Nephron progenitor cell (in vitro differentiated cells): ENCODE data around the gene SLC23A3.

ENCODE experiments used
- DNase-seq: peaks from one replicate; pipeline ENCODE4 v3.0.0; 2021
- H3K27ac Mint-ChIP-seq: 2 replicates; pipeline ENCODE4 v1.8.0; 2021; ENCODE audit warnings: mild to moderate bottlenecking, moderate library complexity, mixed read lengths
- H3K27me3 Mint-ChIP-seq: 2 replicates; pipeline ENCODE4 v1.8.0; 2021; ENCODE audit warnings: mild to moderate bottlenecking, low read depth, mixed read lengths; ENCODE audit not compliant: poor library complexity
- H3K36me3 Mint-ChIP-seq: 2 replicates; pipeline ENCODE4 v1.8.0; 2021; ENCODE audit warnings: low read depth, mixed read lengths
- H3K4me1 Mint-ChIP-seq: 2 replicates; pipeline ENCODE4 v1.8.0; 2021; ENCODE audit warnings: mixed read lengths
- H3K4me3 Mint-ChIP-seq: 2 replicates; pipeline ENCODE4 v1.8.0; 2021; ENCODE audit warnings: mild to moderate bottlenecking, moderate library complexity, mixed read lengths
- H3K9me3 Mint-ChIP-seq: 2 replicates; pipeline ENCODE4 v1.8.0; 2021; ENCODE audit warnings: mild to moderate bottlenecking, moderate library complexity, mixed read lengths
- CTCF ChIP-seq: fragments of 200-600 bp; sonication (generic); IDR thresholded peaks from 2 replicates; pipeline ENCODE4 v1.5.0; 2021; ENCODE audit warnings: antibody characterized with exemption

The SLC23A3 gene

DNA sequence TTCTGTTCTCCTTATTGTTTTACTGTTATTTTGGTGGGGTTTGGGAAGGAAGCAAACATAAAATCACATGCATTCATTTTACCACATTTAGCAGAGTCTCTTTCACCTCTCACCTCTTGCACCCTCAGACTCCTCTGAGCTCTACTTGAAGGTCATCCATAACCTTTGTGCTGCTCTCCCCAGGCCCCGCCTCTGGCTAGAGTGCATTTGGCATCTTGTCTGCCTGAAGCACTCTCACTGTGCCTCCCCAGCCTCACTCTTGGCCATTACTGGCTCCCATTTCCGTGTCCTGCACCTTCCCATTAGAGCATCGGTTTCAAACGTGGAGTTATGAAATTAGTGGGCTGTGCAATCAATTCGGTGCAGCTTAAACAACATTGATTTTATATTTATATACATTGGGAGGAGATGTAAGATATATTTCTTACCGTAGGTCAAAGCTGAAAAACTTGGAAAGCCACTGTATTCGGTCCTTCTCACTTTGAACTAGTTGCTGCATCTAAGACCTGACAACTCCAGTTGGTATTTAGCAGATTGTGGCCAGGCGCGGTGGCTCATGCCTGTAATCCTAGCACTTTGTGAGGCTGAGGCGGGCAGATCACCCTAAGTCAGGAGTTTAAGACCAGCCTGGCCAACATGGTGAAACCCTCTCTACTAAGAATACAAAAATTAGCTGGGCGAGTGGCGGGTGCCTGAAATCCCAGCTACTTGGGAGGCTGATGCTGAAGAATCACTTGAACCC is 29.8 kb upstream of the SLC23A3 start:
- Mint-ChIP-seq H3K4me3 (no peak overlapping the region), H3K9me3 (peaks cover 28% of the 10 kb centered on the region), H3K27me3 (peaks cover 8% of the 10 kb centered on the region), H3K4me1 (peaks cover 17% of the 10 kb centered on the region), H3K36me3 (peaks cover 5% of the 10 kb centered on the region), H3K27ac (peak overlapping the region; percentile 20)
- no peak for TF ChIP-seq CTCF
- DNase-seq, result no peak

- H3K27ac Mint-ChIP-seq, result peak overlapping the region; percentile 20
- H3K4me1 Mint-ChIP-seq, result peaks cover 17% of the 10 kb centered on the region
- no peak overlapping the region for H3K4me3 Mint-ChIP-seq
- no peak for TF ChIP-seq CTCF
- DNase-seq, result no peak
- peaks cover 8% of the 10 kb centered on the region for H3K27me3 Mint-ChIP-seq
- peaks cover 5% of the 10 kb centered on the region for H3K36me3 Mint-ChIP-seq
- peaks cover 25% of the 10 kb centered on the region for H3K9me3 Mint-ChIP-seq
Observed at GRCh38 chr2:219198974-219199373, 29.1 kb upstream of the SLC23A3 start.

- Mint-ChIP-seq H3K36me3 (peaks cover 5% of the 10 kb centered on the region), H3K27ac (no peak overlapping the region), H3K9me3 (peaks cover 13% of the 10 kb centered on the region), H3K4me1 (peaks cover 17% of the 10 kb centered on the region), H3K27me3 (peaks cover 8% of the 10 kb centered on the region), H3K4me3 (no peak overlapping the region)
- TF ChIP-seq CTCF, result no peak
- no peak for DNase-seq
Observed at GRCh38 chr2:219197388-219197787, 27.6 kb upstream of the SLC23A3 start.

DNA sequence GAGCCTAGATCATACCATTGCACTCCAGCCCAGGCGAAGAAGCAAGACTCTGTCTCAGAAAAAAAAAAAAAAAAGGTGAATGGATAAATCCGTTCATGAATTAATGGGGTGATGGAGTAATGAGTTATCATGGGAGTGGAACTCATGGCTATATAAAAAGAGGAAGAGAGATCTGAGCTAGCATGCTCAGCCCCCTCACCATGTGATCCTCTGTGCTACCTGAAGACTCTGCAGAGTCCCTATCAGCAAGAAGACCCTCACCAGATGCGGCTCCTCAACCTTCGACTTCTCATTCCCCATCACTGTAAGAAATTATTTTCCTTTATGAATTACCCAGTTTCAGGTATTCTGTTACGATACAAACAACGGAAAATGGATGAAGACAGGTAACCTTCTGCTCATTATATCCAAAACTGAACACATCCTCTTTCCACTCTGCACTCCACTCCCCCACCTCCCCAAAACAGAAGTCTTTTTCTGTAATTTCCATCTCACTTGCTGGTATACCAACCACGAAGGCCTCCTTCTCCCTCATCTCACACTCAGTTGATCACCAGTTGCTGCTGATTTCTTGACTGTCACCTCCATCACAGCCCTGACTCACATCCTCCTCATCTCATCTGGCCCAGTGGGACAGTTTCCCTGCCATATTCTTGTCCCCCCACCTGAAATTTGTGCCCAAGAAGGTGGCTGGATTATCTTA is 17.1 kb upstream of the SLC23A3 start:
- no peaks in the 10 kb centered on the region for H3K9me3 Mint-ChIP-seq
- peak overlapping the region; percentile 21 for H3K27ac Mint-ChIP-seq
- peaks cover 8% of the 10 kb centered on the region for H3K27me3 Mint-ChIP-seq
- DNase-seq, result no peak
- H3K4me1 Mint-ChIP-seq, result no peaks in the 10 kb centered on the region
- peaks cover 21% of the 10 kb centered on the region for H3K36me3 Mint-ChIP-seq
- TF ChIP-seq CTCF, result no peak
- no peak overlapping the region for H3K4me3 Mint-ChIP-seq

DNA sequence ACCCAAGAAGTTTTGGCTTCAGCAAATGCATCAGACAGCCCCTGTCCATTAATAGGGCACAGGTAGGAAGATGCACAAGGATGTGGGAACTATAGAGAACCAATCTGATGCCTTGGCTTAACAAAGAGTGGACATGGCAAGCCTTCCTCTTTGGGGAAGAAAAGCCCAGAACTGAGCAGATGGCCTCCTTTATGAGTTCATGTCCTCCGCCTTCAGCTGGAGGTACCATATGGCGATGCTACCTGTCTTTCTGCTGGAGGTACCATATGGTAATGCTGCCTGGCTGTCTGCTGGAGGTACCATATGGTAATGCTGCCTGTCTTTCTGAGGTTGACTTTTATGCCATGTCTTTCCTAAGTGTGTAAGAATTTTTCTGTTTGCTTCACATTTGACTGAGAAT is 14.3 kb upstream of the SLC23A3 start:
- Mint-ChIP-seq H3K27me3 (peaks cover 8% of the 10 kb centered on the region), H3K27ac (no peak overlapping the region), H3K36me3 (peaks cover 38% of the 10 kb centered on the region), H3K9me3 (no peaks in the 10 kb centered on the region), H3K4me3 (no peak overlapping the region), H3K4me1 (peaks cover 5% of the 10 kb centered on the region)
- DNase-seq, result no peak
- TF ChIP-seq CTCF, result no peak
